ENCODE measurements around the gene ACOX1. TPM values are rescaled to one million over a fixed set of nuclear protein-coding genes. Genes with fewer than 3 reads are reported as not detected.
A peak's percentile ranks its signal among the peaks of the same experiment; 100 is the strongest.

The ACOX1 gene
- total RNA-seq, 3 donors from 2014 or later = 55.1 to 147 (median 55.3) TPM

DNA sequence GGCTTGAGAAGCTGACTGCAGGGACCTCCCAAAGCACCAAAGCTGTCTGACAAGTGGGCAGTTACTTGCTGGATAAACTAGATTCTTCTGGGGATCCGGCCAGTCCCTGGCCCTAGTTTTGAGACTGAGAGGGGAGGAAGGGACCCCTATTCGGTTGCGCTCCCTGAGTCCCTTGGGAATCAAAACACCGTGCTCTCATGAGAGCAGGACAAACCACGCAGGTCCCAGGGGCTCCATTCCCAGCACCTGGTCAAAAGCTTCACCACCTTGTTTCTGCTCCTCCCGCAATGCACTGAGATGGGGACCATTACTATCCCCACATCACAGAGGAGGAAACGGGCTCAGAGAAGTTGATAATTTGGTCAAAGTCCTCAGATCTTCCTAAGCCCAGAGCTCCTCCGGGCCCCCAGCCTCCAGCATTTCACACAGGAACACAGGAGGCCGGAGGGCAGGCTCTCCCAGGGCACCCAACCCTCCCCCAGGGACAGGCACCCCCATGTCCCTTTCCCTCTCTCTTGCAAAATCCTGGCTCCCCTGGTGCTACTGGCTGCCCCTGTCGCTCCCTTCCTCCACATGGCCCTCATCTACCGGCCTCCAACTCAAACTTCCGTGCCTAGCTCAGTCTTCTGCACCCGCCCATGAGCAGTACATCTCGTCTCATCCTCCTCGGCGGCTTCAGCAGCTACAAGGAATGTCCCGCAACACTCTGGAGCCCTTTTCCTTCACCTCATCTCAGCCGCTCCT is 85.5 kb downstream of the ACOX1 start:
- peaks cover 0 to 16% of the 10 kb centered on the region in 2 donors for H3K4me1 ChIP-seq

DNA sequence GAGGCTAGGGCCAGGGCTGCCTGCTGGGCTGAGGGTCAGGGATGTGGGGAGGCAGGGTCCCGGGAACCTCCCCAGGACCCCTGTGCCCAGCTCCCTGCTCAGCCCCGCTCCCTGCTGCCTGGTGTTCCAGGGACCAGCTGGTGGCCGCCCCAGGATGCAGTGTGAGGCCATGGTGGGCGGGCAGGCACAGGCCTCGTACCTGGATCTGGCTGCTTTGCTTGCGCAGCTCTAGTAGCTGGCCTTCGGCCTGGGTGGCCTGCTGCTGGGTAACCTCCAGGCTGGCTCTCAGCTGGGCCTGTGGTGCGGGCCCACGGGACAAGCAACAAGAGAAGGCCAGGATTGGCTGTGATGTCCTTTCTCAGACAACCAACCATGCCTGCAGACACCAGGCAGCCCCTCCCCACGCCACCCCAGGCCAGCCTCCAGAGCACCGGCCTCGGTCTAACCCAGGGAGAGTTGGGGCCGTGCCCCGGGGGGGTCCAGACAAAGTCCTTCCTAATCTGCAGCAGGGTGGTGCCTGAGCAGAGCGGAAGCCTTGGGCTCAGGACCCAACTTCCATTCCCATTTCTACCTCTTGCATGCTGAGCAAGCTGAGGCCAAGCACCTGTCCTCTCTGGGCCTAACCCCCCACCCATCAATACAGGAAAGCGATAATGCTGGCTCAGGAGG is 86.3 kb downstream of the ACOX1 start:
- Histone ChIP-seq H3K27ac (no peak overlapping the region), H3K36me3 (no peaks in the 10 kb centered on the region), H3K4me3 (no peak overlapping the region), H3K27me3 (no peaks in the 10 kb centered on the region), H3K4me1 (peaks cover 0 to 16% of the 10 kb centered on the region in 2 donors), H3K9me3 (no peaks in the 10 kb centered on the region)
- DNase-seq (ENCODE audit: low spot score in 2 of 2) = no peak
- intact Hi-C loops (cut with DNase I; ENCODE audit: low total_unique reads) = no loop called here
- TF ChIP-seq, protein P1, sequence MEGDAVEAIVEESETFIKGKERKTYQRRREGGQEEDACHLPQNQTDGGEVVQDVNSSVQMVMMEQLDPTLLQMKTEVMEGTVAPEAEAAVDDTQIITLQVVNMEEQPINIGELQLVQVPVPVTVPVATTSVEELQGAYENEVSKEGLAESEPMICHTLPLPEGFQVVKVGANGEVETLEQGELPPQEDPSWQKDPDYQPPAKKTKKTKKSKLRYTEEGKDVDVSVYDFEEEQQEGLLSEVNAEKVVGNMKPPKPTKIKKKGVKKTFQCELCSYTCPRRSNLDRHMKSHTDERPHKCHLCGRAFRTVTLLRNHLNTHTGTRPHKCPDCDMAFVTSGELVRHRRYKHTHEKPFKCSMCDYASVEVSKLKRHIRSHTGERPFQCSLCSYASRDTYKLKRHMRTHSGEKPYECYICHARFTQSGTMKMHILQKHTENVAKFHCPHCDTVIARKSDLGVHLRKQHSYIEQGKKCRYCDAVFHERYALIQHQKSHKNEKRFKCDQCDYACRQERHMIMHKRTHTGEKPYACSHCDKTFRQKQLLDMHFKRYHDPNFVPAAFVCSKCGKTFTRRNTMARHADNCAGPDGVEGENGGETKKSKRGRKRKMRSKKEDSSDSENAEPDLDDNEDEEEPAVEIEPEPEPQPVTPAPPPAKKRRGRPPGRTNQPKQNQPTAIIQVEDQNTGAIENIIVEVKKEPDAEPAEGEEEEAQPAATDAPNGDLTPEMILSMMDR (IDR thresholded peaks at IDR 0.05) = no peak
- TF ChIP-seq POLR2AphosphoS5 (IDR thresholded peaks at IDR 0.05) (no peak), POLR2A (IDR thresholded peaks at IDR 0.05) (no peak)

More for the DNA sequence above, 85.5 kb downstream of the ACOX1 start:
- no peaks in the 10 kb centered on the region for H3K36me3 ChIP-seq
- no peak overlapping the region for H3K4me3 ChIP-seq
- no peaks in the 10 kb centered on the region for H3K27me3 ChIP-seq
- intact Hi-C loops (cut with DNase I; ENCODE audit: low total_unique reads) = no loop called here
- TF ChIP-seq, protein P1 (IDR thresholded peaks at IDR 0.05) = no peak
- TF ChIP-seq POLR2A (IDR thresholded peaks at IDR 0.05) (no peak), POLR2AphosphoS5 (IDR thresholded peaks at IDR 0.05) (no peak)
- H3K9me3 ChIP-seq = no peaks in the 10 kb centered on the region
- no peak for DNase-seq (ENCODE audit: low spot score in 2 of 2)
- H3K27ac ChIP-seq = peak overlapping the region in 1 of 2 donors; percentile 92

DNA sequence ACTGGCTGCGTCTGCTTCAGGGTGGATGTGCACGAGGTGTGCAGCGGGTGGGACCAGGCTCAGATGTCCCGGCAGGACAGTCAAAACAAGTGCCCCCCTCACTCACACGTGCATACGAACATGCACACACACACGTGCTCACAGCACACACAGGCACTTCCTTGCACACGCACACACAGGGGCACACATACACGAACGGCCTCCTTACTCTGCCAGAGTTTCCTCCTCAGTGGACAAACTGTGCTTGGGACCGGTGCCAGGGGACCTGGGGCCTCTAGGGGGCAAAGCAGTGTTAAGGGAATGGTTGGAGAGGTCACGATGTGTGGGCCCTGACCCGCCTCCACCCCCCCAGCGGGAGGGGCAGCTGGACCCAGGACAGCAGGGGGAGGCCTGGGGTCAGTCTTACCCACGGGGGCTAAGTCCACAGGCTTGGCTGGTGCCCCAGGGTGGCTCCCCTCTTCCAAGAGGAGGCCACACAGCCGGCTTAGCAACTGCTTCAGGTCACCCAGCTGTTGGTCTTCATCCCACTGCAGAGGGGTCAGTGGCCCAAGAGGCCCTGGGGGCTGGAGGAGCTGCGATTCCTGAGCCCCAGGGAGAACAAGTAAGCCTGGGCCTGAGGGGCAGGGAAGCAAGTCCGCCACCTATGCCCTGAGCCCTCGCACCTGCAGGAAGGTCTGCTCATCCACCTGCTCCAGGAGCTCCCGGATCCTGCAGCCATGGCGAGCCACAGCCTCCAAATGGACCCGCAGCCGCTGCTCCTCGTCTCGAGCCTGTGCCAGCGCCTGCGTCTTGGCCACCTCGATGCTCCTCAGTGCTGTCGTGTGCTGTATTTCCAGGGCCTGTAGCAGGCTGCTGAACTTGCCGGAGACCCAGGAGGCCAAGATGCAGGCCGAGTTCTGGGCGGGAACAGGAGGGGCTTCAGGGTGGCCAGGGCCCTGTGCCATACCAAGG is 87.1 kb downstream of the ACOX1 start:
- Histone ChIP-seq H3K27me3 (no peaks in the 10 kb centered on the region), H3K4me3 (no peak overlapping the region), H3K36me3 (no peaks in the 10 kb centered on the region), H3K27ac (no peak overlapping the region), H3K9me3 (no peaks in the 10 kb centered on the region), H3K4me1 (peaks cover 0 to 16% of the 10 kb centered on the region in 2 donors)
- intact Hi-C loops (cut with DNase I; ENCODE audit: low total_unique reads) = no loop called here
- DNase-seq (ENCODE audit: low spot score in 2 of 2) = no peak
- TF ChIP-seq POLR2A (IDR thresholded peaks at IDR 0.05) (no peak), POLR2AphosphoS5 (IDR thresholded peaks at IDR 0.05) (no peak)
- TF ChIP-seq, protein P1 (IDR thresholded peaks at IDR 0.05) = no peak

Other genes with a start within 250 kb of the ACOX1 start
- 10 to 100 TPM; 21.9 to 32.1 (median 24.9) TPM for gene GALK1, start 214.0 kb downstream of the ACOX1 start, total RNA-seq
- gene UNK, start 194.4 kb downstream of the ACOX1 start, total RNA-seq = 10 to 100 TPM; 18.7 to 43.3 (median 28.5) TPM
- 10 to 100 TPM in 1 of 3 donors, 1 to 10 TPM in 2; 5.6 to 15.5 (median 8.5) TPM for gene UNC13D, start 134.8 kb downstream of the ACOX1 start, total RNA-seq
- gene WBP2, start 123.8 kb downstream of the ACOX1 start, total RNA-seq = 10 to 100 TPM; 44.9 to 63.2 (median 62.9) TPM
- 10 to 100 TPM; 15.4 to 26.1 (median 23.3) TPM for gene TRIM47, start 100.6 kb downstream of the ACOX1 start, total RNA-seq
- 10 to 100 TPM; 16.7 to 28.8 (median 23.3) TPM for gene TRIM65, start 82.2 kb downstream of the ACOX1 start, total RNA-seq
- gene MRPL38, start 74.3 kb downstream of the ACOX1 start, total RNA-seq = 10 to 100 TPM; 29.4 to 39.0 (median 36.6) TPM
- 10 to 100 TPM in 2 of 3 donors, 1 to 10 TPM in 1; 7.7 to 18.7 (median 17.7) TPM for gene FBF1, start 38.1 kb downstream of the ACOX1 start, total RNA-seq
- 10 to 100 TPM; 16.7 to 30.2 (median 26.8) TPM for gene TEN1, start 74 bp upstream of the ACOX1 start, total RNA-seq
- 10 to 100 TPM in 1 of 3 donors, 1 to 10 TPM in 2; 6.6 to 13.0 (median 9.5) TPM for gene CDK3, start 21.7 kb upstream of the ACOX1 start, total RNA-seq
- gene EVPL, start 48.1 kb upstream of the ACOX1 start, total RNA-seq = 1 to 10 TPM; 1.6 to 8.0 (median 3.9) TPM
- gene SRP68, start 93.4 kb upstream of the ACOX1 start, total RNA-seq = 10 to 100 TPM; 41.3 to 49.6 (median 48.3) TPM
- not detected for gene GALR2, start 95.6 kb upstream of the ACOX1 start, total RNA-seq
- gene ZACN, start 100.0 kb upstream of the ACOX1 start, total RNA-seq = not detected
- 100 to 1,000 TPM in 1 of 3 donors, 10 to 100 TPM in 2; 91.4 to 103 (median 93.9) TPM for gene EXOC7, start 124.6 kb upstream of the ACOX1 start, total RNA-seq
- under 1 TPM in 1 of 3 donors, not detected in 2; 0.15 TPM for gene FOXJ1, start 162.1 kb upstream of the ACOX1 start, total RNA-seq